Stimulated activated CD8-positive, alpha-beta memory T cell treated with anti-CD3 and anti-CD28 coated beads, Interleukin-15, amount 100 ng/mL, for 1 hour (primary cell): ENCODE data around the gene UPF1.
A peak's percentile ranks its signal among the peaks of the same experiment; 100 is the strongest.

Experiments
- DNase-seq: peaks from one replicate; pipeline ENCODE4 v3.0.0-alpha.2; 2020; ENCODE audit warnings: low read depth

Gene UPF1

DNA sequence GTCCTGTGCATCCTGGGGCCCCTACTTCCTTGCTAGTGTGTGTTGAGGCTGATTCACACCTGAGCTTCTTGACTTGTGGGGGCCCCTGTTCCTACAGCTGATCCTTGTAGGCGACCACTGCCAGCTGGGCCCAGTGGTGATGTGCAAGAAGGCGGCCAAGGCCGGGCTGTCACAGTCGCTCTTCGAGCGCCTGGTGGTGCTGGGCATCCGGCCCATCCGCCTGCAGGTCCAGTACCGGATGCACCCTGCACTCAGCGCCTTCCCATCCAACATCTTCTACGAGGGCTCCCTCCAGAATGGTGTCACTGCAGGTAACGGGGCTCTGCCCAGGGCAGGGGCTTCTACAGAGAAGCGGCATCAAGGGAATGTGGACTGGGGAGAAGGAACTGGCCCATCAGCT is 25.5 kb downstream of the UPF1 start:
- DNase-seq = no peak

- DNase-seq = no peak
Measured at GRCh38 chr19:18858906-18859646, 27.3 kb downstream of the UPF1 start.

GRCh38 chr19:18859676-18860301 is 28.0 kb downstream of the UPF1 start:
- DNase-seq = no peak

DNA sequence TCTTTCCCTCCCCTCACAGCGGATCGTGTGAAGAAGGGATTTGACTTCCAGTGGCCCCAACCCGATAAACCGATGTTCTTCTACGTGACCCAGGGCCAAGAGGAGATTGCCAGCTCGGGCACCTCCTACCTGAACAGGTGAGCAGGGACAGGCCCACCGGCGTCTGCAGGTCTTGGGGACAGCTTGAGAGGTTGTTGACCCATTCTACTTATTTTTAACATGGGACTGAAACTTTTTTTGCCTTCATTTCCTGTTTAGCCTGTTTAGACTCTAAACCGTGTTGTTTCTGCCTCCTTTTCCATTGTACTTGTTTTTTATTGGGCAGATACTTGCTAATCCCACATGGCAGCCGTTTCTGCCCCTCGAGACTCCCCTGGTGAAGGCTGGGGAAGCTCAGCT is 28.5 kb downstream of the UPF1 start:
- DNase-seq = no peak

- DNase-seq = no peak
Measured at GRCh38 chr19:18860725-18861124, 29.0 kb downstream of the UPF1 start.

- DNase-seq = no peak
Measured at GRCh38 chr19:18861235-18861634, 29.5 kb downstream of the UPF1 start.

DNA sequence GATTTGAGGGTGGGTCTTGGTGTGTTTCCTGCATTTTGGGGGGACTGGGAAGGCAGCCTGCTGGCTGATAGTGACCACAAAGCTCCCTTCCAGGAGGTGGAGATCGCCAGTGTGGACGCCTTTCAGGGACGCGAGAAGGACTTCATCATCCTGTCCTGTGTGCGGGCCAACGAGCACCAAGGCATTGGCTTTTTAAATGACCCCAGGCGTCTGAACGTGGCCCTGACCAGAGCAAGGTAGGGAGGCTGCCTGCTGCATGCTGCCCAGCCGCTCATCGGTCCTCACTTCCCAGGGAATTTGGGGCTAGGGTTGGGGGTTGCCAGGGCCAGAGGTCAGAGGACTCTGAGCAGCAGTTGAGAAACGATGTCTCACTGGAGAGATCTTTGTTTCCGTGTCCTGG is 30.2 kb downstream of the UPF1 start:
- DNase-seq = no peak

- DNase-seq = no peak
Measured at GRCh38 chr19:18862976-18863842, 31.4 kb downstream of the UPF1 start.

- DNase-seq = no peak
Measured at GRCh38 chr19:18863843-18864362, 32.1 kb downstream of the UPF1 start.

DNA sequence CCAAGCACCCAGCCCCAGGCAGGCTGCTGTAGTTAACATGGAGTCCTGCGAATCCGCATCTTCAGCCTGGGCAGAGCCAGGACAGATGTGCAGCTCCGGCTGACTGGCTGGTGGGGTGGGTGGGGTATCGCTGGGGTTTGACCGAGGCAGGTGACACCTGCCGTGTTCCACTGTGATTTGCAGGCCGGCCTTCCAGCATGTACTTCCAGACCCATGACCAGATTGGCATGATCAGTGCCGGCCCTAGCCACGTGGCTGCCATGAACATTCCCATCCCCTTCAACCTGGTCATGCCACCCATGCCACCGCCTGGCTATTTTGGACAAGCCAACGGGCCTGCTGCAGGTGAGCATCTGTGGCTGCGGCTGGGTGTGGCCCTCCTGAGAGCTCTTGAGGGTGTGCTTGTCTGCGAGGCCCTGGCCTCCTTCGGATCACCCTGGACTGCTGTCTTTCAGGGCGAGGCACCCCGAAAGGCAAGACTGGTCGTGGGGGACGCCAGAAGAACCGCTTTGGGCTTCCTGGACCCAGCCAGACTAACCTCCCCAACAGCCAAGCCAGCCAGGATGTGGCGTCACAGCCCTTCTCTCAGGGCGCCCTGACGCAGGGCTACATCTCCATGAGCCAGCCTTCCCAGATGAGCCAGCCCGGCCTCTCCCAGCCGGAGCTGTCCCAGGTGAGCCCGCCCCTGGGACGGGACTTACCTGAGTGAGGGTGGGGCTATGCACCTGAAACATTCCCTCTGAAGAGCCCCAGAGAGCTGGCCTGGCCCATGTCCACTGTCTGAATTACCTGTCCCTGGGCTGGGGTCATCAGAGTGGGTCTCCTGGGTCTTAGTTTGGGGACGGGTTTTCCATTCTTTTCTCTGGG is 33.6 kb downstream of the UPF1 start:
- no peak for DNase-seq

DNA sequence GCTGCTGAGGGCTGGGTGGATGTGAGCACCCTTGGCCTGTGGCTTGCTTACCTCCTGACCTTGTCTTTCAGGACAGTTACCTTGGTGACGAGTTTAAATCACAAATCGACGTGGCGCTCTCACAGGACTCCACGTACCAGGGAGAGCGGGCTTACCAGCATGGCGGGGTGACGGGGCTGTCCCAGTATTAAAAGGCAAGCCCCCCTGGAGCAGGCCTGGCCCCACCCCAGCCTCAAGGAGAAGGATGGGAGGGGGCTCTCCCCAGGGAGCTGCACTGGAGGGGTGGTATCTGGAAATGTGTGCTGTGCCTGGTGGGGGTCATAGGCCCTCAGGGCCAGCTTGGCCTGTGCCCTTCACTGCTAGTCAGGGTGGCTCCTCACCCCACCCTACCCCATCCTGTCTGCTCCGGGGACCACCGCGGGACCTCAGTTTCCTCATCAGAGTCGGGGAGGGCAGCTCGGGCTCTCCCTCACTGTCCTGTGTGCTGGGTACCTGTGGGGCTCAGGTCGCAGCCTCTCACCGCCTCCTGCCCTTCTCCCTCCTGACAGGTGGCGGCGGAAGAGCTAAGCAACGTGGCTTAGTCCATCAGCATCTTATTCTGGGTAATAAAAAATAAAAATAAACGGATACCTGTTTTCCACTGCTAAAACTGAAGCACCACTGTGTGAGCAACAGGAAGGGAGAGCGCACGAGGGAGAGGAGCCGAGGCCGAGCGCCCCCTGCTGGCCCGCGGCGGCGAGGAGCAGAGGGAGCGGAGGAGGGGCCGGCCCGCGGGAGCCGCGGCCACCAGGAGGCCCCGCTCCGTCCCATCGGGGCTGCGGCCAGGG is 34.4 kb downstream of the UPF1 start:
- DNase-seq = peak; percentile 19

GRCh38 chr19:18866800-18867123 is 35.0 kb downstream of the UPF1 start:
- DNase-seq = no peak

DNA sequence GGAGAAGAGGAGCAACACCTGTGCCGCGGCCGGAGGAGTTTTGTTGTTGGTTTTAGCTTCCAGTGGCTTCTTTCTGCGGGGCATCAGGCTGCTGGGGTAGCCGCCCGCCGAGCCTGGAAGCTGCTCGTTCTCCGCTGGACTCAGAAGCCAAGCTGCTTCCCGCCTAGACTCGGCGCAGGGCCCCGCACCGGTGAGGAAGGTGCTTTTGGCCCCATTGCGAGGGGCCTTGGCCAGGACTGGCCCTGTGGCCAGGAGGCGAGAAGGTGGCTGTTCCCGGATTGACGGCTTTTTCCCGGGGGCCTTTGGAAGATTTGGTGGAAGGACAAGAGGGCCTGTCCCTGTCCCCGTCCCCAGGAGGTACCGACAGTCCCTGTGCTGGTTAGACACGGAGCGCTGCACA is 35.4 kb downstream of the UPF1 start:
- DNase-seq = no peak

DNA sequence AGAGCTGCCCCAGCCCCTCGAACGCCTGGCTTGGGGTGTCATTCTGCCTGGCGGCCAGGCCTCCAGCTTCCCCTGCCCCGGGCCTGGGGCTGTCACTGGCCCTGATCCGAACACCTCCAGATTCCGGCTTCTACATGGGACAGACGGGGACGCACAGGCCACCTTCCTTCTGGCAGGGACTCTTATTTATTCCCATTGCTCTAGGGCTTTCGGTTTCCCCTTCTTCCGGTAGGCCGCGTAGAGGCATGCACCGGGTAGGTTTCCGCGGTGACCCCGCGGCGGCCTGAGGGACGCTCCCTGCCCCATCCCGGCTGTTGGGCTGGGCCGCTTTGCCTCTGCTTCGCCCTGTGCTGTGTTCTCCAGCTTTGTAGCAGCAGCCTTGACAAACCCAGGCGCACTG is 36.0 kb downstream of the UPF1 start:
- no peak for DNase-seq

DNA sequence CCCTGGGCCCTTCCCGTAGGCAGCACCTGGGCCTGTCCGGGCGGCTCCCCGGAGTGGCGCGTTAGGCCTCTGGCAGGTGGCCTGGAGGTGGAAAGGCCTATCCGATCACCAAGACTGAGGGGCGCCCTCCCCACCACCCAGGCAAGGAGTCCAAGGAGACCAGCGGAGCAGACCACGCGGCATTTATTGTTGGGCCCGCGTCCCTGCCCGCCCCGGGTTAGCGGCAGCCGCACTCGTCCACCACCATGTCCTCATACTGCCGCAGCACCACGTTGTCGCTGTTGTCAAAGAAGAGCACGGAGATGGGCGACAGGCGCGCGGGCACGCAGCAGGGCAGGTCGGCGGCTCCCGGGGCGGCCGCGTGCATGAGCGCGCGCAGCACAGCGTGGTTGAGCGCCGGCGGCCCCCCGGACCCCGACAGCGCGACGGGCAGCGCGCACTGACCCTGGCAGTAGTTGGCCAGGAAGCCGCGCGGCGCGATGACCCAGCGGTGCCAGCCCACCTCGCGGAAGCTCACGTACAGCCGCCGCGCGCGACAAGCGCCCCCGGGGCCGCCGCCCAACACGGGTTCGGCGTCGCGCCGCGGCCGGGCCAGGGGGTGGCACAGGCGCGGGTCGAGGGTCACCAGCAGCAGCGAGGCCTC is 36.7 kb downstream of the UPF1 start:
- no peak for DNase-seq

- no peak for DNase-seq
Measured at GRCh38 chr19:18869023-18869618, 37.4 kb downstream of the UPF1 start.

DNA sequence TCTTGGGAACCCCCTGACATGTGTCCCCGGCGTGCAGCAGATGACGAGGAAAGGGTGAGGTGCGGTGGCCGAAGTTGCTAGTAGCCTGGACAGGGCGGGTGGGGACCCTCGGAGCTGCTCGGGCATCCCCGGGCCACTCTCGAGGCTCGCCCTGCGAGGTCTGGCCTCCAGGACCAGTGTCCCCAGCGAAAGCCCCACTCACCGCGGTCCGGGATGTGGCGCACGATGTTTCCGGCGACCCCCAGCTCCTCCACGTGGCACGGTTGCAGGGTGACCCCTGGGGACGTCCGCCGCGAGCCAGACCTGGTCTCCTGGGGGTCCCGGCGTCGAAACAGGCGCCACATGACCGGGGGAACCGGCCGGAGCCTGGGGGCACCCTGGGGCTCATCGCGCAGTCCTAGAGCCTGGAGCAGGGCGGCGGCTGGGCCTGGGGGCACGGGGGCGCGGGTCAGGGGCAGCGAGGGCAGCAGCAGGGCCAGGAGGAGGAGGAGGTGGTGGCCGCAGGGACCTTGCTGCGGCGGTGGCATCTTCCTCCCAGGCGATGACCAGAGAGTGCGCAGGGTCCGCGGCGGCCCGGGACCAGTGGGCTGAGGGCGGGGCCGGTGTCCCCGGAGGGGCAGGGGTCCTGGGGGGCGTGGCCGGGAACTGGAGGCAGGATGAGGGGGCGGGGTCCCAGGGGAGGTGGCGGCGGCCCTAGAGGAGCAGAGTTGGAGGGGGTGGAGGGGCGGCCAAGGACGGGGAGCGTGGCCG is 38.2 kb downstream of the UPF1 start:
- DNase-seq = no peak

GRCh38 chr19:18870531-18871172 is 38.9 kb downstream of the UPF1 start:
- no peak for DNase-seq

DNA sequence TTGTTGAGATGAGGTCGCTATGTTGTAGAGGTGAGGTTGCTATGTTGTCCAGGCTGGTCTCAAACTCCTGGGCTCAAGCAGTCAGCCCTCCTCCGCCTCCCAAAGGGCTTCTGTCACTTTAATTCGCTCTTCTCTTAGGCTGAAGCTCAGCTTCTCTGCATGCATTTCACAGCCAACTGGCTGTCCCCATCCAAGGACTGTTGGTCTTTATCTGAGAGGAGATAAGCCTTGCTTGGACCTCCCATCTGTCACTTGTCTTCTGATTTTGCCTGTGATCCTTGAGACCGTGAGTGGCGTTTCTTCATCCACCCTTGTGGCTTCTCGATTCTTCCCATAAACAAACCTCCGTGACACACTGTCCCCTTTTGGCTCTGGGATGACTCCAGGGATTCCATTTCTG is 39.8 kb downstream of the UPF1 start:
- DNase-seq = no peak
